GM21515 (cell line): ENCODE data around the gene TOMT.

Source experiments
- ATAC-seq: cut with Tn5 transposase; IDR thresholded peaks from one replicate; pipeline ENCODE4 v1.9.1; 2021; ENCODE audit not compliant: unreplicated experiment

TOMT gene

DNA sequence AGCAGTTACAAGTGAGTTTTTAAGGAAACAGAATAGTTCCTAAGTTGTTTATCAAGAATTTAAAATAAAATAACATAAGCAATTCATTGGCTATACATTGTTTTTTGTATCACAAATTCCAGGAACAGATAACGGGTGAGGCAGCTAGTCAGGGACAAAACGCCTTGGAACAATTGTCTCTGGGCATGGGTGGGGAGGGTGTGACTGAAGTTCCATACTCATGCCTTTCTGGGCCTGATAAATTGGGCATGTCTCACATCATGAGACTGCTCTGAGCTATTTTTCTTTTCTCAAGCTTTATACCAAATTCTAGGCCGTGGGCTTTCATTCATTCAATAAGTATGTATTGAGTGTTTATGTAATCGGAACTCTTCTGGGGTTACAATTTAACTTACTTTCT, 51.4 kb downstream of the TOMT start:
- ATAC-seq, result no peak
